Endothelial cell of umbilical vein (primary cell): ENCODE data around the gene RNU6-9. TPM values are rescaled to one million over a fixed set of nuclear protein-coding genes. Genes with fewer than 3 reads are reported as not detected.

ENCODE experiments used
- BruUV-seq: library from RNA; stranded (reverse); fragments of 400-500 nt; replicated peaks from 2 replicates; lab custom pipeline; 2021; lab: Mats Ljungman, UMichigan
- CTCF ChIA-PET: fragments of 300-600, 350-600 bp; sonication (Branson Sonifier 250); formaldehyde crosslinking; loops from one replicate; lab custom pipeline; 2021; ENCODE audit warnings: antibody characterized with exemption, inconsistent platforms; lab: Charles Lee
- POLR2A ChIA-PET: fragments of 300-600, 350-600 bp; sonication (Branson Sonifier 250); formaldehyde crosslinking; loops from one replicate; lab custom pipeline; 2021; ENCODE audit warnings: antibody characterized with exemption, inconsistent platforms; lab: Charles Lee
- DNase-seq: peaks from one replicate; pipeline ENCODE4 v3.0.0-alpha.2; 2011; ENCODE audit warnings: low read depth, low spot score
- FAIRE-seq: peaks from 2 replicates; lab custom pipeline; 2011; peaks lifted over from hg19 to GRCh38; lab: Jason Lieb, UNC
- H2AFZ ChIP-seq: 2 replicates; pipeline ENCODE4 v1.6.0; 2012; ENCODE audit warnings: low read depth, low read length, control low read depth, inconsistent platforms
- H3K27ac ChIP-seq: 2 replicates; pipeline ENCODE4 v1.5.1; 2011; ENCODE audit warnings: low read depth, mild to moderate bottlenecking, control low read depth, low read length, moderate library complexity; ENCODE audit not compliant: insufficient read depth
- H3K27me3 ChIP-seq, 2 experiments: 2 replicates each; pipeline versions ENCODE4 v1.6.0 to v1.6.1; 2011; ENCODE audit warnings: low read length in 2 of 2, mixed read lengths in 1 of 2; ENCODE audit not compliant: control insufficient read depth in 2 of 2, insufficient read depth in 2 of 2
- H3K36me3 ChIP-seq, 2 experiments: 2 replicates in 1 of 2; 3 replicates in 1 of 2; pipeline ENCODE4 v1.5.1; 2011; ENCODE audit warnings: low read length in 2 of 2, mild to moderate bottlenecking in 1 of 2, moderate library complexity in 1 of 2; ENCODE audit not compliant: control insufficient read depth in 2 of 2, insufficient read depth in 2 of 2; ENCODE audit errors: extremely low read depth in 1 of 2
- H3K4me1 ChIP-seq: 3 replicates; pipeline ENCODE4 v1.5.1; 2011; ENCODE audit warnings: mild to moderate bottlenecking, low read length; ENCODE audit not compliant: control insufficient read depth, insufficient read depth; ENCODE audit errors: extremely low read depth
- H3K4me2 ChIP-seq: 2 replicates; pipeline ENCODE4 v1.6.1; 2011; ENCODE audit warnings: low read length, control low read depth, mixed read lengths; ENCODE audit not compliant: insufficient read depth
- H3K4me3 ChIP-seq, 3 experiments: fragments of 200-600 bp in 1 of 3; sonication (generic), shearing (Covaris generic) in 1 of 3; replicated peaks in 1 of 3; 2 replicates each; pipeline ENCODE4 v1.5.1; 2011 to 2016; ENCODE audit warnings: control low read depth in 3 of 3, low read length in 3 of 3, mild to moderate bottlenecking in 2 of 3, inconsistent platforms in 1 of 3, low read depth in 1 of 3, moderate library complexity in 1 of 3; ENCODE audit not compliant: insufficient read depth in 1 of 3
- H3K79me2 ChIP-seq: 2 replicates; pipeline ENCODE4 v1.6.0; 2012; ENCODE audit warnings: low read length, inconsistent platforms; ENCODE audit not compliant: control insufficient read depth, insufficient read depth
- H3K9ac ChIP-seq: replicated peaks from 2 replicates; pipeline ENCODE3; 2011; ENCODE audit warnings: low read length, control low read depth; ENCODE audit not compliant: insufficient read depth; ENCODE audit errors: extremely low read depth
- H3K9me1 ChIP-seq: replicated peaks from 3 replicates; pipeline ENCODE4 v1.6.0; 2011; ENCODE audit warnings: mild to moderate bottlenecking, low read length; ENCODE audit not compliant: control insufficient read depth, insufficient read depth; ENCODE audit errors: extremely low read depth
- H3K9me3 ChIP-seq: replicated peaks from 2 replicates; pipeline ENCODE4 v1.5.1; 2012; ENCODE audit warnings: low read length, inconsistent platforms; ENCODE audit not compliant: control insufficient read depth, insufficient read depth
- H4K20me1 ChIP-seq: replicated peaks from 2 replicates; pipeline ENCODE3; 2011; ENCODE audit warnings: mild to moderate bottlenecking, low read length; ENCODE audit not compliant: control insufficient read depth, insufficient read depth; ENCODE audit errors: extremely low read depth
- CTCF ChIP-seq, 2 donors: IDR thresholded peaks; 1 replicate in 1 of 2; 2 replicates in 1 of 2; pipeline ENCODE4 v1.5.1; 2011; ENCODE audit warnings: low read length in 2 of 2, mild to moderate bottlenecking in 2 of 2, moderate library complexity in 2 of 2, control low read depth in 1 of 2, inconsistent platforms in 1 of 2, low read depth in 1 of 2; ENCODE audit not compliant: insufficient read depth in 1 of 2; ENCODE audit errors: extremely low read depth in 1 of 2
- EZH2 ChIP-seq: IDR thresholded peaks from 2 replicates; pipeline ENCODE4 v1.6.1; 2012; ENCODE audit warnings: borderline replicate concordance, low read depth, mild to moderate bottlenecking, moderate library complexity, low read length, inconsistent platforms; ENCODE audit not compliant: severe bottlenecking
- FOS ChIP-seq: IDR thresholded peaks from 2 replicates; pipeline ENCODE4 v1.6.1; 2011; ENCODE audit warnings: mild to moderate bottlenecking, low read length, moderate library complexity, borderline replicate concordance; ENCODE audit not compliant: insufficient read depth
- GATA2 ChIP-seq: IDR thresholded peaks from 2 replicates; pipeline ENCODE4 v1.7.0; 2011; ENCODE audit warnings: low read depth, mild to moderate bottlenecking, moderate library complexity, mixed read lengths, low read length; ENCODE audit not compliant: insufficient read length, insufficient read depth
- JUN ChIP-seq: IDR thresholded peaks from 2 replicates; pipeline ENCODE4 v1.6.1; 2011; ENCODE audit warnings: borderline replicate concordance, low read depth; ENCODE audit not compliant: insufficient read length, insufficient read depth
- MAX ChIP-seq: IDR thresholded peaks from 2 replicates; pipeline ENCODE4 v1.6.1; 2011; ENCODE audit not compliant: insufficient read depth, insufficient read length
- MYC ChIP-seq: IDR thresholded peaks from one replicate; pipeline ENCODE4 v1.6.1; 2011; ENCODE audit warnings: mild to moderate bottlenecking, low read depth, low read length
- POLR2A ChIP-seq: IDR thresholded peaks from 2 replicates; pipeline ENCODE4 v1.6.1; 2012; ENCODE audit warnings: low read depth, mild to moderate bottlenecking, control low read depth, low read length
- POLR2AphosphoS5 ChIP-seq: IDR thresholded peaks from 2 replicates; pipeline ENCODE4 v1.6.1; 2012; ENCODE audit warnings: low read depth, mild to moderate bottlenecking, control low read depth, low read length, moderate library complexity; ENCODE audit not compliant: insufficient read depth
- dilution Hi-C: fragments of 300-500 bp; cut with MboI; formaldehyde crosslinking; loops from one replicate; pipeline ENCODE4 v1.15.0; 2019; ENCODE audit warnings: low sequenced_read_pairs; ENCODE audit not compliant: extremely low pct_ligation_motif_present
- intact Hi-C: fragments of 100-400 bp; cut with micrococcal nuclease; formaldehyde crosslinking; loops from one replicate; pipeline ENCODE4 v1.10.0; 2022
- polyA plus RNA-seq, 4 experiments: library from polyadenylated mRNA; depleted of rRNA in 3 of 4; stranded (reverse) in 3 of 4; unstranded in 1 of 4; fragments of >200 nt; gene quantifications; 2 replicates each; pipeline versions ENCODE4 v1.2.1 to v1.2.3, GENCODE V29; 2011 to 2012; ENCODE audit warnings: missing spikeins in 1 of 4
- total RNA-seq: library from RNA; stranded (reverse); gene quantifications from 2 replicates; pipeline ENCODE4 v1.2.3, GENCODE V29; 2021

Gene RNU6-9
- total and polyA plus RNA-seq, 2 donors (not counting 3 experiments of a cell fraction or from before 2014, with no cell fraction given), result not detected

- no peak for TF ChIP-seq FOS
- no peak for TF ChIP-seq EZH2
- no peak for TF ChIP-seq POLR2A
- TF ChIP-seq CTCF (IDR thresholded peaks at IDR 0.05; ENCODE audit: extremely low read depth in 1 of 2, insufficient read depth in 1 of 2, low read depth in 1 of 2, low read length in 2 of 2), result no peak
- no peak for TF ChIP-seq MAX
- TF ChIP-seq JUN, result no peak
- no peak for TF ChIP-seq GATA2
- TF ChIP-seq MYC, result no peak
- no peak for TF ChIP-seq POLR2AphosphoS5
- Histone ChIP-seq H3K9me3 (no peaks in the 10 kb centered on the region), H3K27me3 (no peaks in the 10 kb centered on the region), H3K4me3 (no peak overlapping the region), H2AFZ (no peak overlapping the region), H3K4me2 (no peak overlapping the region), H3K36me3 (peaks cover 0 to 22% of the 10 kb centered on the region in 2 experiments), H4K20me1 (no peaks in the 10 kb centered on the region), H3K9me1 (no peaks in the 10 kb centered on the region), H3K4me1 (no peaks in the 10 kb centered on the region), H3K79me2 (no peaks in the 10 kb centered on the region), H3K9ac (no peak overlapping the region), H3K27ac (no peak overlapping the region)
- BruUV-seq, result no TSS peak
- FAIRE-seq (no peak), DNase-seq (no peak)
- intact Hi-C loops (no loop called here), dilution Hi-C loops (no loop called here)
- POLR2A ChIA-PET, result no interaction called here
- CTCF ChIA-PET, result no interaction called here
These were observed 17.9 kb upstream of the RNU6-9 start for GRCh38 chr19:875265-875879.
